CD14-positive monocyte (primary cell): Measurements from ENCODE around the gene SPRTN. TPM values are rescaled to one million over a fixed set of nuclear protein-coding genes. Genes with fewer than 3 reads are reported as not detected.
A peak's percentile ranks its signal among the peaks of the same experiment; 100 is the strongest.

Experiments used
- DNase-seq, 3 donors: peaks; one replicate each; pipeline ENCODE4 v3.0.0-alpha.2; 2011 to 2022
- H2AFZ ChIP-seq: 2 replicates; pipeline ENCODE4 v1.6.0; 2012; ENCODE audit warnings: mild to moderate bottlenecking, low read depth, low read length, inconsistent platforms; ENCODE audit not compliant: insufficient read depth, poor library complexity, severe bottlenecking
- H3K27ac ChIP-seq, 2 donors: 1 replicate in 1 of 2; 2 replicates in 1 of 2; pipeline ENCODE4 v1.5.1; 2012 to 2013; ENCODE audit warnings: low read length in 2 of 2, control low read depth in 1 of 2, inconsistent platforms in 1 of 2, low read depth in 1 of 2, mild to moderate bottlenecking in 1 of 2
- H3K27me3 ChIP-seq, 2 donors: one replicate each; pipeline versions ENCODE4 v1.6.0 to v1.6.1; 2011 to 2013; ENCODE audit warnings: low read length in 2 of 2; ENCODE audit not compliant: control insufficient read depth in 2 of 2, insufficient read depth in 2 of 2
- H3K36me3 ChIP-seq, 2 donors: replicated peaks in 1 of 2; 1 replicate in 1 of 2; 2 replicates in 1 of 2; pipeline versions ENCODE4 v1.5.1 to v1.6.1; 2012 to 2013; ENCODE audit warnings: low read length in 2 of 2, control low read depth in 1 of 2, inconsistent platforms in 1 of 2, mild to moderate bottlenecking in 1 of 2; ENCODE audit not compliant: insufficient read depth in 2 of 2, control insufficient read depth in 1 of 2
- H3K4me1 ChIP-seq, 2 donors: 1 replicate in 1 of 2; 2 replicates in 1 of 2; pipeline versions ENCODE4 v1.5.1 to v1.6.1; 2012 to 2013; ENCODE audit warnings: low read length in 2 of 2, control low read depth in 1 of 2, inconsistent platforms in 1 of 2, mild to moderate bottlenecking in 1 of 2, moderate library complexity in 1 of 2; ENCODE audit not compliant: insufficient read depth in 2 of 2, control insufficient read depth in 1 of 2
- H3K4me2 ChIP-seq: replicated peaks from 2 replicates; pipeline ENCODE3; 2012; ENCODE audit warnings: low read length, moderate library complexity, mild to moderate bottlenecking; ENCODE audit not compliant: poor library complexity, severe bottlenecking; ENCODE audit errors: extremely low read depth
- H3K4me3 ChIP-seq, 3 experiments: fragments of 200-600 bp in 1 of 3; sonication (generic) in 1 of 3; replicated peaks in 1 of 3; 1 replicate in 2 of 3; 2 replicates in 1 of 3; pipeline ENCODE4 v1.5.1; 2011 to 2013; ENCODE audit warnings: low read length in 3 of 3, mild to moderate bottlenecking in 3 of 3, control low read depth in 2 of 3, low read depth in 2 of 3, inconsistent platforms in 1 of 3, moderate library complexity in 1 of 3
- H3K79me2 ChIP-seq: 2 replicates; pipeline ENCODE4 v1.6.0; 2012; ENCODE audit warnings: mild to moderate bottlenecking, control low read depth, inconsistent platforms, low read length, moderate library complexity; ENCODE audit not compliant: insufficient read depth
- H3K9ac ChIP-seq: 2 replicates; pipeline ENCODE4 v1.6.0; 2017; ENCODE audit warnings: low read length, mild to moderate bottlenecking; ENCODE audit not compliant: insufficient read depth, poor library complexity, severe bottlenecking
- H3K9me3 ChIP-seq, 2 donors: replicated peaks in 1 of 2; 1 replicate in 1 of 2; 2 replicates in 1 of 2; pipeline versions ENCODE4 v1.5.1 to v1.6.1; 2012 to 2013; ENCODE audit warnings: low read length in 2 of 2, control low read depth in 1 of 2; ENCODE audit not compliant: control insufficient read depth in 1 of 2, insufficient read depth in 1 of 2
- H4K20me1 ChIP-seq: 2 replicates; pipeline ENCODE4 v1.6.0; 2012; ENCODE audit warnings: mild to moderate bottlenecking, low read length, control low read depth, moderate library complexity; ENCODE audit not compliant: insufficient read depth
- H3K27ac Mint-ChIP-seq, 7 donors: one replicate each; pipeline ENCODE4 v1.8.0; 2020; ENCODE audit warnings: mild to moderate bottlenecking in 7 of 7, mixed read lengths in 7 of 7, moderate library complexity in 6 of 7, inconsistent platforms in 2 of 7
- H3K27me3 Mint-ChIP-seq, 3 donors: one replicate each; pipeline ENCODE4 v1.8.0; 2021 to 2022; ENCODE audit warnings: low read depth in 3 of 3, mild to moderate bottlenecking in 3 of 3, mixed read lengths in 3 of 3, moderate library complexity in 3 of 3, inconsistent platforms in 1 of 3
- H3K36me3 Mint-ChIP-seq, 2 donors: one replicate each; pipeline ENCODE4 v1.8.0; 2020; ENCODE audit warnings: mixed read lengths in 2 of 2, inconsistent platforms in 1 of 2, mild to moderate bottlenecking in 1 of 2
- H3K4me1 Mint-ChIP-seq: one replicate; pipeline ENCODE4 v1.8.0; 2020; ENCODE audit warnings: mild to moderate bottlenecking, mixed read lengths
- H3K4me3 Mint-ChIP-seq, 2 donors: one replicate each; pipeline ENCODE4 v1.8.0; 2020; ENCODE audit warnings: mild to moderate bottlenecking in 2 of 2, mixed read lengths in 2 of 2, moderate library complexity in 1 of 2
- H3K9me3 Mint-ChIP-seq, 7 donors: one replicate each; pipeline ENCODE4 v1.8.0; 2020 to 2022; ENCODE audit warnings: mixed read lengths in 7 of 7, mild to moderate bottlenecking in 6 of 7, moderate library complexity in 6 of 7, inconsistent platforms in 2 of 7
- WGBS: methylation state at CpG from one replicate; pipeline ENCODE4 v1.1.5; 2013; ENCODE audit warnings: missing lambda C conversion rate; ENCODE audit not compliant: insufficient coverage; 5-methylcytosine and 5-hydroxymethylcytosine counted together
- intact Hi-C, 2 donors: fragments of 100-400 bp; cut with micrococcal nuclease; formaldehyde crosslinking; loops; one replicate each; pipeline versions ENCODE4 v1.15.0 to v1.15.1; 2023
- polyA plus RNA-seq, 3 donors: library from polyadenylated mRNA; depleted of rRNA in 1 of 3; unstranded in 2 of 3; stranded (reverse) in 1 of 3; fragments of 300-500 nt in 2 of 3; fragments of >200 nt in 1 of 3; fragmentation: Illumina TruSeq in 2 of 3; gene quantifications; 1 replicate in 2 of 3; 2 replicates in 1 of 3; pipeline ENCODE4 v1.2.3, GENCODE V29; 2012 to 2021
- TF ChIP-seq, protein P1 (sequence below): fragments of 200-600 bp; IDR thresholded peaks from one replicate; pipeline ENCODE4 v1.8.0; 2022; ENCODE audit warnings: antibody characterized with exemption, mild to moderate bottlenecking

SPRTN gene
- polyA plus RNA-seq, 3 donors: 4.5 to 9.1 (median 7.8) TPM

DNA sequence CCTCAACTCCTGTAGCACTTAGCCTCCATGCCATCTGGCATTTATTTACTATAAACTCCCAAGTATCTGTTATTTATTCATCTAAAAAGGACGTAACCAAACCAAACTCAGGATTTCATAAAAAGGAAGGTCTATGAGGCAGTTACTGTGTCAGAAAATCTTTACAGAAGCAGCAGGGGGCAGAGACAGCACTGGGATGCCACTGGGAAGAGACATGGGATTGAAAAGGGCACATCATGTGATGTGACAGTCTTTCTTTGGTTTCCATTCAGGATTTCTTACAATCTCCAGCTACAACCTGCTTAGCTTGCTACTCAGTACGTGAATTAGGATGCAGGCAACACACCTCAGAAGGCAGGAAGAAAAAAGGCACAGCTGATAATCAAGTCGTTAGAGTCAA lies 31.2 kb downstream of the SPRTN start:
- no peak for DNase-seq
- H3K4me2 ChIP-seq: no peak overlapping the region
- no peak overlapping the region for H2AFZ ChIP-seq
- H3K9ac ChIP-seq: no peak overlapping the region
- intact Hi-C loops: no loop called here
- no peaks in the 10 kb centered on the region for H3K9me3 ChIP-seq
- H3K36me3 Mint-ChIP-seq: peaks cover 50 to 60% of the 10 kb centered on the region in 2 donors
- no peak overlapping the region for H3K27ac ChIP-seq
- peak overlapping the region in 1 of 7 donors; percentile 29 for H3K27ac Mint-ChIP-seq
- peaks cover 44 to 80% of the 10 kb centered on the region in 2 donors for H3K36me3 ChIP-seq
- no peaks in the 10 kb centered on the region for H3K27me3 Mint-ChIP-seq
- WGBS: 100% methylated on average over 1 of the region's 3 CpGs
- TF ChIP-seq, protein P1, sequence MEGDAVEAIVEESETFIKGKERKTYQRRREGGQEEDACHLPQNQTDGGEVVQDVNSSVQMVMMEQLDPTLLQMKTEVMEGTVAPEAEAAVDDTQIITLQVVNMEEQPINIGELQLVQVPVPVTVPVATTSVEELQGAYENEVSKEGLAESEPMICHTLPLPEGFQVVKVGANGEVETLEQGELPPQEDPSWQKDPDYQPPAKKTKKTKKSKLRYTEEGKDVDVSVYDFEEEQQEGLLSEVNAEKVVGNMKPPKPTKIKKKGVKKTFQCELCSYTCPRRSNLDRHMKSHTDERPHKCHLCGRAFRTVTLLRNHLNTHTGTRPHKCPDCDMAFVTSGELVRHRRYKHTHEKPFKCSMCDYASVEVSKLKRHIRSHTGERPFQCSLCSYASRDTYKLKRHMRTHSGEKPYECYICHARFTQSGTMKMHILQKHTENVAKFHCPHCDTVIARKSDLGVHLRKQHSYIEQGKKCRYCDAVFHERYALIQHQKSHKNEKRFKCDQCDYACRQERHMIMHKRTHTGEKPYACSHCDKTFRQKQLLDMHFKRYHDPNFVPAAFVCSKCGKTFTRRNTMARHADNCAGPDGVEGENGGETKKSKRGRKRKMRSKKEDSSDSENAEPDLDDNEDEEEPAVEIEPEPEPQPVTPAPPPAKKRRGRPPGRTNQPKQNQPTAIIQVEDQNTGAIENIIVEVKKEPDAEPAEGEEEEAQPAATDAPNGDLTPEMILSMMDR: no peak
- H3K27me3 ChIP-seq: no peaks in the 10 kb centered on the region
- peaks cover 9% of the 10 kb centered on the region for H3K79me2 ChIP-seq
- H3K4me3 Mint-ChIP-seq: no peak overlapping the region
- no peaks in the 10 kb centered on the region for H3K9me3 Mint-ChIP-seq
- H3K4me1 ChIP-seq: no peaks in the 10 kb centered on the region
- H4K20me1 ChIP-seq: peaks cover 55% of the 10 kb centered on the region
- no peaks in the 10 kb centered on the region for H3K4me1 Mint-ChIP-seq
- no peak overlapping the region for H3K4me3 ChIP-seq

DNA sequence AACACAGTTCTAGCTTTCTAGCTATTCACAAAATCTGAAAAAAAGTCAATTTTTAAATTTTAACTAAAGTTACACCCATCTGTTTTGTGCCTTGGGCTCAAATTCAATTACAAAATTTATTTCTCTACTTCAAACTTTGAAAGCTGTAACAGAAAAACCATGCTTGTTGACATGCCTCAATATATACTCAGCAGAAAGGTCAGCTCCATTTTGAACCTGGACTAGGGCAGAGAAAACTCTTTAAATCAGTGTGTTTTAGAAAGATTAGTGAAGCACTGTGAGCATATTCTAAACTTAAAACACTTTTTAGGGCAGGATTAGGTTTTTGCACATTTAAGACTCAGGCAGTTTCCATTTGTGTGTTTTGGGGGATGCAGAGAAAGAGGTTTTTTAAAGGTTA lies 34.4 kb downstream of the SPRTN start:
- no peak overlapping the region for H2AFZ ChIP-seq
- Mint-ChIP-seq H3K9me3 (no peaks in the 10 kb centered on the region), H3K4me3 (no peak overlapping the region), H3K36me3 (peaks cover 28 to 30% of the 10 kb centered on the region in 2 donors), H3K4me1 (peaks cover 18% of the 10 kb centered on the region), H3K27ac (no peak overlapping the region), H3K27me3 (no peaks in the 10 kb centered on the region)
- no peak overlapping the region for H3K9ac ChIP-seq
- H4K20me1 ChIP-seq: peaks cover 85% of the 10 kb centered on the region
- no peak overlapping the region for H3K4me3 ChIP-seq
- H3K4me1 ChIP-seq: peaks cover 8 to 10% of the 10 kb centered on the region in 2 donors
- H3K27me3 ChIP-seq: no peaks in the 10 kb centered on the region
- no peaks in the 10 kb centered on the region for H3K9me3 ChIP-seq
- H3K4me2 ChIP-seq: no peak overlapping the region
- H3K79me2 ChIP-seq: peaks cover 40% of the 10 kb centered on the region
- no peak overlapping the region for H3K27ac ChIP-seq
- peaks cover 22 to 48% of the 10 kb centered on the region in 2 donors for H3K36me3 ChIP-seq
- no peak for DNase-seq
- TF ChIP-seq, protein P1: no peak
- intact Hi-C loops: no loop called here
